Mucosa of stomach (tissue), 1 donor: ENCODE data around the gene PURA.
A peak's percentile ranks its signal among the peaks of the same experiment; 100 is the strongest.

Source experiments
- H3K27me3 ChIP-seq: one replicate; pipeline ENCODE4 v1.7.0; 2013; ENCODE audit warnings: mild to moderate bottlenecking, low read length; ENCODE audit not compliant: control insufficient read depth, insufficient read depth
- H3K36me3 ChIP-seq: one replicate; pipeline ENCODE4 v1.7.0; 2013; ENCODE audit warnings: low read length; ENCODE audit not compliant: control insufficient read depth, insufficient read depth
- H3K4me1 ChIP-seq: one replicate; pipeline ENCODE4 v1.7.0; 2013; ENCODE audit warnings: mild to moderate bottlenecking, low read length; ENCODE audit not compliant: control insufficient read depth, insufficient read depth
- H3K4me3 ChIP-seq: one replicate; pipeline ENCODE4 v1.7.0; 2013; ENCODE audit warnings: low read length
- H3K9ac ChIP-seq: one replicate; pipeline ENCODE4 v1.7.0; 2013; ENCODE audit warnings: mild to moderate bottlenecking, low read length, moderate library complexity
- H3K9me3 ChIP-seq: one replicate; pipeline ENCODE4 v1.7.0; 2013; ENCODE audit warnings: mild to moderate bottlenecking, low read length, moderate library complexity; ENCODE audit not compliant: control insufficient read depth
- donor health status: Pancreatic carcinoma.

The PURA gene

GRCh38 chr5:140143521-140144258 is 29.8 kb downstream of the PURA start:
- H3K4me3 ChIP-seq, result no peak overlapping the region

GRCh38 chr5:140145256-140145655 is 31.3 kb downstream of the PURA start:
- H3K9ac ChIP-seq, result no peak overlapping the region
- H3K9me3 ChIP-seq, result no peaks in the 10 kb centered on the region
- no peaks in the 10 kb centered on the region for H3K27me3 ChIP-seq
- H3K4me3 ChIP-seq, result no peak overlapping the region
- peaks cover 27% of the 10 kb centered on the region for H3K4me1 ChIP-seq
- no peaks in the 10 kb centered on the region for H3K36me3 ChIP-seq

More at GRCh38 chr5:140143521-140144258, 29.8 kb downstream of the PURA start:
- H3K27me3 ChIP-seq, result no peaks in the 10 kb centered on the region
- no peaks in the 10 kb centered on the region for H3K9me3 ChIP-seq
- no peak overlapping the region for H3K9ac ChIP-seq
- peaks cover 27% of the 10 kb centered on the region for H3K4me1 ChIP-seq
- H3K36me3 ChIP-seq, result no peaks in the 10 kb centered on the region

- no peaks in the 10 kb centered on the region for H3K36me3 ChIP-seq
- no peaks in the 10 kb centered on the region for H3K27me3 ChIP-seq
- no peaks in the 10 kb centered on the region for H3K9me3 ChIP-seq
- peaks cover 28% of the 10 kb centered on the region for H3K4me1 ChIP-seq
- H3K9ac ChIP-seq, result peak overlapping the region; percentile 22
- H3K4me3 ChIP-seq, result no peak overlapping the region
Observed at GRCh38 chr5:140145818-140146522, 32.1 kb downstream of the PURA start.

DNA sequence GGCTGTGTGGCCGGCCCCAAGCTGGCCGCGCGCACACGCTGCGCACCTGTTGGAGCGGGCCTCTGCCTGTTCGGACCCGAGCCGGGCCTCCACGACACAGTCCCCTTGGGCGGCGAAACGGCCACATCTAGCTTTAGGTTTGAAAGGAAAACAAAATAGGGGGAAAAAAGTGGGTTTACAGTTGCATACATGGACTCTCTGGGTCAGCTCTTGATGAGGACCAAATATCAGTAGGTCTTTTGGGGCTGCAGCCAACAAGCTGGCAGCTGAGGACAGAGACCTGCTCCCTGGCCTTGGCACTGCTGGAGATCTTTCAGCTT is 32.6 kb downstream of the PURA start:
- no peak overlapping the region for H3K4me3 ChIP-seq

DNA sequence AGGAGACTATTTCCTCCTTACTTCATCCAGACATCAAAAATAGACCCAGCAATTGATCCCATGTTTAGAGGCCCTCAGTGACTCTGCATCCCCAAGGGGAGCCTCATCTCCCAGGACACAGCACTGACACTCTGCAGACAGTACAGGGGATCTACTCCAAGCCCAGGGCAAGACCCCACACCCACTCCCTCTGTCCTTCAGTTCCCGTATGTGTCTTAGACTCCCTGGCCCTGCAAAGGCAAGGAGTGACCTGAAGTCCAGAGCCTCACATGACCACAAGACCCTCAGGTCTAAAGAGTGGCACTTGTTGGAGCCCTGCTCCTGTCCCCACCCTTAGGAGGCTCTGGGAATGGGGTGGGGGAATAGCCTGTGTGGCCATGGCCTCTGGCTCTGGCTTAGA is 33.6 kb downstream of the PURA start:
- Histone ChIP-seq H3K27me3 (no peaks in the 10 kb centered on the region), H3K9me3 (no peaks in the 10 kb centered on the region), H3K4me3 (no peak overlapping the region), H3K36me3 (no peaks in the 10 kb centered on the region), H3K4me1 (peaks cover 38% of the 10 kb centered on the region), H3K9ac (no peak overlapping the region)

More for the DNA sequence above, 32.6 kb downstream of the PURA start:
- Histone ChIP-seq H3K36me3 (no peaks in the 10 kb centered on the region), H3K27me3 (no peaks in the 10 kb centered on the region), H3K9me3 (no peaks in the 10 kb centered on the region), H3K4me1 (peaks cover 33% of the 10 kb centered on the region), H3K9ac (no peak overlapping the region)

DNA sequence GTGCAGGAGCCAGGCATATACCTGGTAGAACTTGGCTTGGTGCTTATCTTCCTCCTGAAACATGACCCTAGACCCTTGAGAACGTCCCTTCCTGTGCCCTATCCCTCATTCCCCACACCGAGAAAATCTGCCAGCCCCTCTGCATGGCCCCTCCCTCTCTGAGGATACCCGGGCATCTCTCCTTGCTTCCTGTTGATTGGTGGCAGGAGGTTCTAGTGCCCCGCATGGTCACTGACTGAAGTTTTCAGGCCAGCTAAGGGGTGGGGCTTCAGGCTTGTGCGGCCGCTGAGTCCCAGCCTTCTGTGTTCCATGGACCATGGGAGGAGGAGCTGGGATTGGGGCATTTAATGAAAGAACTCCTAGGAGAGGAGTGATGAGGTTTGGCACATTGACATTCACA is 34.6 kb downstream of the PURA start:
- Histone ChIP-seq H3K9me3 (no peaks in the 10 kb centered on the region), H3K27me3 (no peaks in the 10 kb centered on the region), H3K4me3 (no peak overlapping the region), H3K4me1 (peaks cover 30% of the 10 kb centered on the region), H3K9ac (no peak overlapping the region), H3K36me3 (no peaks in the 10 kb centered on the region)

- no peak overlapping the region for H3K9ac ChIP-seq
- peaks cover 31% of the 10 kb centered on the region for H3K4me1 ChIP-seq
Observed at GRCh38 chr5:140150201-140150600, 36.3 kb downstream of the PURA start.

DNA sequence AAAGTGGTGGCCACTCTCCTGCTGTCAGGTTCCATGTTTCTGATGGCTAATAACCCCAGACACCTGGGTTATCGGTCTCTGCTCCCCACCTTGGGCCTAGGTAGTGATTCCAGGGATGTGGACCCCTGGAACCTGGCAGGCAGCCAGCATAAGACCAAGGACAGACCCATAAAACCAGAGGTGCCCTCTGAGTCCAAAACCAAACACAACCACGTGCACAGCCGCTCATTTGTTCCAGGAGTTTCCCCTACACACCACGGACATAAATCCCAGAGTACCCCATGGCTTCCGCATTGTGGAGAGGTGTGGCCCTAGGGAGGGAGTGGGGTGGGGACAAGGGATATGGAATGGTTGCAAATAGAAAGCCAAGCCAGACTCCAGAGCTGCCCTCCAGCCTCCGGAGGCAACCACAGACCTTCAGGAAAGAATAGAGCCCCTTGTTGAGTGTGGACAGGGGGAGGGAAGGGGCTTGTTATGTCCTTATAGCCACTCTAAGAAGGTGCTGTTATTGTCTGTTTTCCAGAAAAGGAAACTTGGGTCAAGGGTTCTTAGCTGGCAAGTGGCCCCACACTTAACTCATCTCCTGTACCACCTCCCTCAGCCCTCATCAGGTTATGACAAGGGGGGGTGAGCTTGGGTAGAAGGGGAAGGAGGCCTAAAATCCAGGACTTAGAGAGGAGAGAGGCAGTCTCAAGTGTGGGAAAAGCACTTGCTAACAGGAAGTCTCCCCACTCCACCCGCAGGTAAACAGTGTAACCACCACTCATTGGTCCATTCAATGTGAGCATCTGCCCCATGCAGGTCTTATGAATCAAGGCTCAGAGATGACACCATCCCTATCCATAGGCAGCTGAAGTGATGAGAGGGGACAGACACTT is 37.5 kb downstream of the PURA start:
- no peaks in the 10 kb centered on the region for H3K27me3 ChIP-seq
- no peak overlapping the region for H3K9ac ChIP-seq
- peaks cover 22% of the 10 kb centered on the region for H3K4me1 ChIP-seq
- no peaks in the 10 kb centered on the region for H3K9me3 ChIP-seq
- no peak overlapping the region for H3K4me3 ChIP-seq
- H3K36me3 ChIP-seq, result no peaks in the 10 kb centered on the region

More at GRCh38 chr5:140150201-140150600, 36.3 kb downstream of the PURA start:
- Histone ChIP-seq H3K9me3 (no peaks in the 10 kb centered on the region), H3K4me3 (no peak overlapping the region), H3K36me3 (no peaks in the 10 kb centered on the region), H3K27me3 (no peaks in the 10 kb centered on the region)

DNA sequence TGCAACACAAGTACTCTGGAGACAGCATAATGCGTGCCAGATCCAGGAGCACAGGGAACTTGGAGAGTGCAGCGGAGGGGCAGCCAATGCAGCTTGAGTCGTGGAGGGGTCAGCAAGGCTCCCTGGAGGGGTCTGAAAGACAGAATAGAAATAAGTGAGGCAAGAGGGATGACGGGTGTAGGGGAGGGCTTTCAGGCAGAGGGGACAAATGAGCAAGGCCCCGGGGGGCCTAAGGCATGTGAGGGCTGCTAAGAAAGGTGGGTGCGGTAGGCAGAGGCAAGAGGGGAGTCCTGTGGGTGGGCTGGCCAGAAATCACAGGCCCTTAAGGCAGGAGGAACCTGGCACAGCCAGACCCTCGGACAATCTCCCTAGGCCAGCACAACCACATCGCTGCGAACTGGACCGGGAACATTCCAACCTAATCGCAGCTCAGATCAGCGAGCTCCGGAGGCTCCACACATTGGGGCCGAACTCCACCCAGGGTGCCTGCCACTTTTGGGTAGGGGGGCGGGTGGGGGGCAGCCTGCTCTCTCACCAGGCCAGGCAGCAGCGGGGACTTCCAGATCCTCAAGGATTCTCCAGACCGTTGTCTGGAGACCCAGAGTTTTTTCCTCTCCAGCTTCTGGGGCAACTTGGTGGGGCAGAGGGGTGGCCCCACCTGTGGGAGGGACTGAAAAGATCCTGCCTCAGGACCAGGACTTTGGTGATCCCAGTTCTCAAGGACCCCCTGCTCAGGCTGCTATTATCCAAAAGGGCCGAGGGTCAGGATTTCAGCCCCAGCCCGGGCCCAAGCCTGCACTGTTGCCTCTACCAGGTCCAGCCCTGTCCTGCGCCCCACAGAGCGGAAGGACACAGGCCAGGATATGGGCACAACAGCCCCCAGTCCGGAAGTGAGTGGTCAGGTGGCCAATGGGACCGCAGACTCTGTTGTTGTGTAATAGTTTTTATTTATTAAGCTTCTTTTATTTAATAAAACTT is 38.4 kb downstream of the PURA start:
- no peaks in the 10 kb centered on the region for H3K36me3 ChIP-seq
- no peaks in the 10 kb centered on the region for H3K9me3 ChIP-seq
- H3K27me3 ChIP-seq, result no peaks in the 10 kb centered on the region
- no peak overlapping the region for H3K9ac ChIP-seq
- H3K4me3 ChIP-seq, result no peak overlapping the region
- peaks cover 29% of the 10 kb centered on the region for H3K4me1 ChIP-seq

DNA sequence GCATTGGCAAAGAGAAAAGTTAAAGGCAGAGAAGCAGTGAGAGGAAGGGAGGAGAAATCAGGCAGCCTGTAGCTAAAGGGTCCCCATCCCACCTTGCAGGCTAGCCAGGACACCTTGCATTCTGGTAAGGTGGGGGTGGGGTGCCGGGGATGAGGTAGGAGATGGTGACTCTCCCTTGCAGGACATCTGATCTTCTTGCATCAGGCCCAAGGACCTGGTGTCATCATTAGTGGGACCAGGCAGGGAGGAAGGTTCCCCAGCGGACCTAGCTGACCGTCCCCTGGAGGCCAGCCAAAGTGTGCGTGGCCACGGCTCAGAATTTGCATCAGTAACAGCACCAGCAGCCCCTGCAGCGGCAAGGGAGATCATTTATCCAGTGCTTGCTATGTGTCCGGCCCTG is 39.3 kb downstream of the PURA start:
- H3K4me1 ChIP-seq, result peaks cover 33% of the 10 kb centered on the region
- H3K4me3 ChIP-seq, result no peak overlapping the region
- H3K27me3 ChIP-seq, result no peaks in the 10 kb centered on the region
- no peaks in the 10 kb centered on the region for H3K36me3 ChIP-seq
- H3K9ac ChIP-seq, result no peak overlapping the region
- no peaks in the 10 kb centered on the region for H3K9me3 ChIP-seq

GRCh38 chr5:140153905-140154304 is 40.0 kb downstream of the PURA start:
- Histone ChIP-seq H3K27me3 (no peaks in the 10 kb centered on the region), H3K4me1 (peaks cover 33% of the 10 kb centered on the region), H3K4me3 (no peak overlapping the region), H3K9ac (no peak overlapping the region), H3K9me3 (no peaks in the 10 kb centered on the region), H3K36me3 (no peaks in the 10 kb centered on the region)
